Stimulated activated CD4-positive, alpha-beta T cell treated with anti-CD3 and anti-CD28 coated beads, Interleukin-4, amount 100 ng/mL, for 4 hours (primary cell): ENCODE measurements around the gene CEBPZ.
A peak's percentile ranks its signal among the peaks of the same experiment; 100 is the strongest.

Experiments used
- DNase-seq, 2 experiments: peaks; one replicate each; pipeline ENCODE4 v3.0.0-alpha.2; 2020

Gene CEBPZ

DNA sequence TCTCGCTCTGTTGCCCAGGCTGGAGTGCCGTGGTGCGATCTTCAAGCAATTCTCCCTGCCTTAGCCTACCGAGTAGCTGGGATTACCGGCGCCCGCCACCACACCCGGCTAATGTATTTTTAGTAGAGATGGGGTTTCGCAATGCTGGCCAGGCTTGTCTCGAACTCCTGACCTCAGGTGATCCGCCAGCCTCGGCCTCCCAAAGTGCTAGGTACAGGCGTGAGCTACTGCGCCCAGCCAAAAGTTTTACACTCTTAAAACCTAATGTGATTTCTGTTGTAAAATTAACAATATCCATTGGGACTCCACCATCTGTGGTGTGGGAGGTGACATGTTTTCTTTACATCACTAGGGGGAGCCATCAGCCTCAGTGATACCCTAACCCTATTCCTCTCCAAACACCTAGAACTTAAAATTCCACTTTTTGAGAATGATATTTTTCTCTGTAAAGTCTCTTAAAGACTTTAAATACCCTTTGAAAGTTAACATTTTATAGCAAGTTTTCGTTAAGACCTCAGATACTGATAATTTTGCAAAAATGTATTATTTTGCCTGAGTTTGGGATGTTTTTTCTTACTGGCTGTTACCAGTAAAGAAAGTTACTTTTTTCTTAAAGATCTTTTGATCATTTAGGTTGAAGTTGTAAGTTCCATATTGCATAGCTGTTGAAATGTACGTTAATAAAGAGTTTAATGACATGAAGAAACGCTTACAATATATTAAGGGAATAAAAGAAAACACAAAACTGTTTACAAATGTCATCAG is 63.0 kb downstream of the CEBPZ start:
- peak in 1 of 2 experiments; percentile 17 for DNase-seq

DNA sequence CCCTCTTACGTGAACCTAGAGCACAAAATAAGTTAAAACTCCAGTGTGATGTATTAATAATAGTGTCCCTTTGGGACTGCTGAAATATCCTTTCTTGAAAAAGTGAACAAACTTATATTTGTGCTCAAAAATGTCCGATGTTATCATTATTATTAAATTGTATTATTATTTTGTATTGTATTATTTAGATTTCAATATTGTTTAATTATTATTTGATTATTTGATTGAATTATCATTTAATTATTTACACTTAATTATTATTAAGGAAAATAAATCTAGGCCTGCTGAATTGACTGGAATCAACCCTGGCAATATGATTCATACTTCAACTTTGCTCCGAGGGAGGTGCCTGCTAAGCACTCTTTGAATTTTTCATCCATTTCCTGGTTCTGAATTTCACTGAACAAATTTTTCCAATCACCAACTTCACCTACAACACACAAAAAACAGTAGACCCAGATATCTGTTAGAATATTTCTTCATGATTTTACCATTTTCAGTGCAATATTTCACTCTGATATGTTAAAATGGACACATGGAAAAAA is 63.7 kb downstream of the CEBPZ start:
- DNase-seq: no peak

DNA sequence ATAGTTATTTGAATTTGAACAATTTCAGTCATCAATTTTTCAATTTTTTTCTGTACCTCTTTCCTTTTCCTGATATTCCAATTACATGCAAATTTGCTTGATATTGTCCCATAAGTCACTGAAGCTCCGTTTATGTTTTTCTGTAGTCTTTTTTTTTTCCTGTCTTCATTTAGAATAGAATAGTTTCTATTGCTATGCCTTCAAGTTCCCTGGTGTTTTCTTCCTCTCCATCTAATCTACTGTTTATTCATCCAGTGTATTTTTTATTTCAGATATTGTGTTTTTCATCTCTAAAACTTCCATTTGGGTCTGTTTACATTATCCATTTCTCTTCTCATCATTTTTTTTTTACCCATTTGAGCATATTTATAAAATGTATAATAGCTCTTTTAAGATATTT is 66.6 kb downstream of the CEBPZ start:
- no peak for DNase-seq

DNA sequence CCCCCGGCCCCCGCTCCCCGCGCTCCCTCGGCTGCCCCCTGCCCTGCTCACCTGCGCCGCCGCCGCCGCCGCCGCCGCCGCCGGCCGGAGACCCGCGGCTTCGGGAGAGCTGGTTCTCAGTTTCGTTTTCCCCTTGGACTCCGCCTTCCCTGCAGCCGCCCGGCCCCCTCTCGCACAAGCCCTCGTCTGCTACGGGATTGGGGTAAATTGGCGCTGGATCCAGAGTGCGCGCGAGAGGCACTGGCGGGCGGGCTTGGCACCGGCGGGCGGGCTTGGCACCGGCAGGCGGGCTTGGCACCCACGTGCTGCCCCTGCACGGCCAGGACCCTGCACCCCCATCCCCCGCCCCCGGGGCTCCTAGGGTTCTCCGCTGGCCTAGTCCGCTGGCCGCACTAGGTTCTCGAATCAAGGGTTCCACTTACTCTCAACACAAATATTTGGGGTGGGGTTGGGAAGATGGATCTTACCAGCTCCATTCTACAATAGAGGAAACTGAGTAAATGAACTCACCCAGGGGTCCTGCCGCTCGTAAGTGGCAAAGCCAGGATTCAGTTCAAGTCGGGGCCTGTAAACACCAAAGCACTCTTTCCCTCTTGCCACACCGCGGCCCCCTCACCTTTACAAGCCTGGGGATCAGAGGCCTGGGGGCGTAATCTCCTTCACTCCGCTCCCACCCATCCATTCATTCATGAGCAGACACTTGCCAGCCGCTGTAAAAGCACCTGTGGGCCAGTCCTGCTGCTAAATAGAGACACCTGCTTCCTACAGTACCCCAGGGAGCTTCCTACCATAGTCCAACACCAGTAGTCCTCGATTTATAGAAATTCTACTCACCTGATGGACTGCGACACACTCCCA is 74.3 kb downstream of the CEBPZ start, which contains the start of gene EIF2AK2:
Gene EIF2AK2 (minus strand): TSS at position 124 of the 858 bp plus-strand sequence. CDS start 9,174 bp downstream, outside the sequence.
- peak; percentile 55 to 83 for DNase-seq

DNA sequence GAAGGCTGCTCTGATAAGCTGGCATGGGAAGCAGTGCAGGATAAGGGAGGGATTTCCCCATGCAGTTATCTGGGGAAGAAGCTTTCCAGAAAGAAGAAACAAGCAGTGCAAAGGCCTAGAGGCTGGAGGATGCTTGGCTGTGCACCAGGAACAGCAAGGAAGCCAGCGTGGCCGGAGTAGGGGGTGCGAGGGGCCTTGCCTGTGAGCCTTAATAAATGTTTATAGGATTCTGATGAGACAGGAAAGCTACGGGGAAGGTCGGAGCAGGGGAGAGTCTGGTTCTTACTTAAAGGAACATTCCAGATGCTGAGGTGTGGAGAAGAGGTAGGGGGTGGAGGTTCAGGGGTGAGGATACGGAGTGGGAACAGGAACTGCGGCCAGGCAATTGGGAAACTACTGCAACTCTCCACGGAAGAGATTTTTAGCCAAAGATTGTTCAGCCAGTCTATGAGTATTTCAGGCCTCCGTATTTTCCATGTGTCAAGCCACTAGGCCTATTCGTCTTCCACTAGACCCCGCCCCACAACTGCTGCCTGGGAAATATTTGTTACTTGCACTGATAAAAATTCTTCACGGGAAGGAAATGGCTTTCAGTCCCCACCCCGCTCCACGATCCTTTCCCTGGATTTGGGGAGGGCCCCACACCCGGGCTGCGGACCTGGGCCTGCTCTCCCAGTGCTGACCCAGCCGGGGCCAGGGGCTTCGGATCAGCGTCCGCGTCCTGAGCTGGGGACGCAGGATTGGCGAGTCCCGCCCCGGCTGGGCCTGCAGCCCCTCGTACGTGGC is 75.1 kb downstream of the CEBPZ start:
- peak; percentile 20 to 35 for DNase-seq

DNA sequence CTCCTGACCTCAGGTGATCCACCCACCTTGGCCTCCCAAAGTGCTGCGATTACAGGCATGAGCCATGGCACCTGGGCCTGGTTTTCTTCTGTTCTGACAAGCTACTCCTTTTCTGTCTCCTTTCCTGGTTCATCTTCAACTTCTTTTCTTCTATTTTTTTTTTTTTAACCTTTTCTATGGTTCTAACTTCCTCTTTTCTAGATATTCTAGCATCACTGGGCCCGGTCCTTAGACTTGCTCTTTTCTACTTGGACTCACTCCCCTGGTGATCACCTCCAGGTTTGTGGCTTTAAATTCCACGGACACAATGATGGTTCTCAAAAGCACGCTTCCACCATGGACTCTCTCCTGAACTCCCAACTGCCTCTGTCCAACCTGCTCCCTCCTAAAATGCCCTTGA is 76.6 kb downstream of the CEBPZ start:
- no peak for DNase-seq

DNA sequence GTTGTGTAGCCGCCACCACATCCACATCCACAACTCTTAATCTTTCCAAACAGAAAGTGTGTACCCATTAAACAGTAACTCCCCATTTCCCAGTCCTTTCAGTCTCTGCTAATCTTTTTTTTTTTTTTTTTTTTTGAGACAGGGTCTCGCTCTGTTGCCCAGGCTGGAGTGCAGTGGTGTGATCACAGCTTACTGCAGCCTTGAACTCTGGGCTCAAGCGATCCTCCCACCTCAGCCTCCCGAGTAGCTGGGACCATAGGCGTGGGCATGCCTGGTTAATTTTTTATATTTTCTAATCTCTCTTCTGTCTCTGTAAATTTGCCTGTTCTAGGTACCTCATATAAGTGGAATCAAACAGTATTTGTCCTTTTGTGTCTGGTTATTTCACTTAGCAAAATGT is 78.2 kb downstream of the CEBPZ start:
- DNase-seq: no peak
